GM23248 (cell line): Measurements from ENCODE around the gene SLC35F2. TPM values are rescaled to one million over a fixed set of nuclear protein-coding genes. Genes with fewer than 3 reads are reported as not detected.

Source experiments
- DNase-seq: peaks from one replicate; pipeline ENCODE4 v3.0.0-alpha.2; 2015
- H2AFZ ChIP-seq: fragments of 200-600 bp; sonication (generic); 2 replicates; pipeline ENCODE4 v1.6.1; 2016; ENCODE audit warnings: antibody characterized with exemption
- H3F3A ChIP-seq: fragments of 200-600 bp; sonication (generic); 2 replicates; pipeline ENCODE4 v1.6.1; 2016; ENCODE audit warnings: mild to moderate bottlenecking, antibody characterized with exemption, mixed run types; ENCODE audit not compliant: insufficient read depth
- H3K27ac ChIP-seq: fragments of 200-600 bp; sonication (generic); 2 replicates; pipeline ENCODE4 v1.5.1; 2016; ENCODE audit warnings: mild to moderate bottlenecking
- H3K27me3 ChIP-seq: fragments of 200-600 bp; sonication (generic); replicated peaks from 2 replicates; pipeline ENCODE4 v1.6.1; 2016; ENCODE audit warnings: mild to moderate bottlenecking; ENCODE audit not compliant: insufficient read depth
- H3K36me3 ChIP-seq: fragments of 200-600 bp; sonication (generic); 2 replicates; pipeline ENCODE4 v1.6.1; 2016; ENCODE audit warnings: low read depth, mild to moderate bottlenecking
- H3K4me1 ChIP-seq: fragments of 200-600 bp; sonication (generic); 2 replicates; pipeline ENCODE4 v1.6.1; 2016; ENCODE audit warnings: mild to moderate bottlenecking; ENCODE audit not compliant: insufficient read depth
- H3K4me2 ChIP-seq: fragments of 200-600 bp; sonication (generic); one replicate; pipeline ENCODE4 v1.6.1; 2016; ENCODE audit warnings: mild to moderate bottlenecking; ENCODE audit not compliant: unreplicated experiment
- H3K4me3 ChIP-seq: fragments of 200-600 bp; sonication (generic); 2 replicates; pipeline ENCODE4 v1.5.1; 2016; ENCODE audit warnings: mild to moderate bottlenecking
- H3K79me2 ChIP-seq: fragments of 200-600 bp; sonication (generic); 2 replicates; pipeline ENCODE4 v1.6.1; 2016; ENCODE audit warnings: mild to moderate bottlenecking; ENCODE audit not compliant: insufficient read depth
- H3K9ac ChIP-seq: fragments of 200-600 bp; sonication (generic); 2 replicates; pipeline ENCODE4 v1.6.1; 2016; ENCODE audit warnings: mild to moderate bottlenecking
- H3K9me2 ChIP-seq: fragments of 200-600 bp; sonication (generic); 2 replicates; pipeline ENCODE4 v1.6.1; 2016; ENCODE audit warnings: mixed run types, mild to moderate bottlenecking, moderate library complexity; ENCODE audit not compliant: insufficient read depth
- H3K9me3 ChIP-seq: fragments of 200-600 bp; sonication (generic); one replicate; pipeline ENCODE4 v1.6.1; 2017; ENCODE audit warnings: low read depth
- H4K20me1 ChIP-seq: fragments of 200-600 bp; sonication (generic); 2 replicates; pipeline ENCODE4 v1.6.0; 2016; ENCODE audit not compliant: insufficient read depth
- EZH2 ChIP-seq: fragments of 200-600 bp; sonication (generic); IDR thresholded peaks from 2 replicates; pipeline ENCODE4 v1.6.1; 2018; ENCODE audit warnings: antibody characterized with exemption, mild to moderate bottlenecking; ENCODE audit not compliant: insufficient read depth, poor library complexity, severe bottlenecking
- EZH2phosphoT487 ChIP-seq: fragments of 200-600 bp; sonication (generic); IDR thresholded peaks from 2 replicates; pipeline ENCODE4 v1.6.1; 2018; ENCODE audit warnings: antibody characterized with exemption, moderate library complexity, mild to moderate bottlenecking, low read depth; ENCODE audit not compliant: insufficient read depth
- WGBS, 2 experiments: methylation state at CpG; one replicate each; pipeline ENCODE4 v1.1.6; 2015 to 2017; ENCODE audit warnings: low lambda C conversion rate in 2 of 2, low coverage in 1 of 2; ENCODE audit errors: missing lambda C conversion rate in 2 of 2; 5-methylcytosine and 5-hydroxymethylcytosine counted together
- in situ Hi-C: fragments of 300-500 bp; cut with MboI; formaldehyde crosslinking; loops from 2 replicates; pipeline ENCODE4 v1.15.0; 2020
- polyA plus RNA-seq: library from polyadenylated mRNA; unstranded; fragments of >200 nt; fragmentation: Nextera tagmentation; extraction: Ambion mirVana; gene quantifications from 2 replicates; pipeline ENCODE4 v1.2.1, GENCODE V29; 2016
- total RNA-seq: library from RNA; depleted of rRNA; stranded (reverse); fragments of >200 nt; shearing (Covaris generic); gene quantifications from 2 replicates; pipeline ENCODE4 v1.2.3, GENCODE V29; 2014

SLC35F2 gene
- total and polyA plus RNA-seq, 2 experiments from 2014 or later = 12.4 to 12.9 TPM

DNA sequence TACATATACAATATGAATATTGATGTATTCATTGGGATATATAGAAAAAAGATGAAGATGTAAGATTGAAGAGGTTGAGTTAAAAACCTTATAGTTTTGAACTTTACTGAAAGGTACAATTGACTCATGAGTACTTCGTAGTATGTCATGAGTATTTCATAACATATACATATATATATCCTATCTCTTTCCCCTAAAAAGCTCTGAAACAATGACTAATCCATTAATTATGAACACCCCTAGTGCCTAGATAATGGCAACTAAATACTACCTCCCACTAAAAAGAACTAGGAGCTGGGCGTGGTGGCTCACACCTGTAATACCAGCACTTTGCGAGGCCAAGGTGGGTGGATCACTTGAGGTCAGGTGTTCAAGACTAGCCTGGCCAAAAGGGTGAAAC lies 31.5 kb downstream of the SLC35F2 start:
- in situ Hi-C loops = no loop called here
- H3K9me2 ChIP-seq = no peaks in the 10 kb centered on the region
- TF ChIP-seq EZH2 = no peak
- TF ChIP-seq EZH2phosphoT487 = no peak
- H3K4me3 ChIP-seq = no peak overlapping the region
- H2AFZ ChIP-seq = no peak overlapping the region
- no peaks in the 10 kb centered on the region for H3K4me1 ChIP-seq
- no peak overlapping the region for H3K4me2 ChIP-seq
- H3K27me3 ChIP-seq = no peaks in the 10 kb centered on the region
- peaks cover 53% of the 10 kb centered on the region for H3K79me2 ChIP-seq
- no peak overlapping the region for H3K27ac ChIP-seq
- H3K9ac ChIP-seq = no peak overlapping the region
- no peaks in the 10 kb centered on the region for H3K36me3 ChIP-seq
- H4K20me1 ChIP-seq = no peaks in the 10 kb centered on the region
- H3F3A ChIP-seq = no peaks in the 10 kb centered on the region
- 98% methylated on average over 3 of the region's 3 CpGs for WGBS, 2 experiments
- H3K9me3 ChIP-seq = no peaks in the 10 kb centered on the region
- DNase-seq = no peak

DNA sequence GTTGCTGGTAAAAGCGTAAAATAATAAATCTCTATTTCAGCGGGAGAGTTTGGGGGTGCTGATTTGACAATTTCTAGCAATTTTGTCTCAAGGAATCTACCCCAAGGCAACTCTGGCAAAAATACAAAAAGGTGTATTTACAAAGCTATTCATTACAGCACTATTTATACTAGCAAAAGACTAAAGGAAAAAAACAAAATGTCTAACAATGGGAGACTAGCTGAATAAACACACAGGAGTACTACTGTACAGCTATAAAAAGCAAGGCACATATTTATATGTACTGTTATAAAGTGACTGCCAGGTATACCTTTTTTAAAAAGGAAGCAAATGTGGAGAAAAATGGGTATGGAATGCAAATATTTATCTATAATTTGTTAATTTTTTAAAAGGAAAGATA lies 32.7 kb downstream of the SLC35F2 start:
- WGBS, 2 experiments = 97 to 98% methylated on average over 2 of the region's 2 CpGs
- Histone ChIP-seq H3F3A (no peaks in the 10 kb centered on the region), H3K4me1 (0 out of 2 replicates have a peak, but pooled peaks cover 5% of the 10 kb centered on the region), H3K36me3 (no peaks in the 10 kb centered on the region), H3K4me2 (no peak overlapping the region), H3K4me3 (no peak overlapping the region), H3K9ac (no peak overlapping the region), H2AFZ (no peak overlapping the region), H3K9me2 (no peaks in the 10 kb centered on the region), H4K20me1 (no peaks in the 10 kb centered on the region), H3K27ac (no peak overlapping the region), H3K9me3 (no peaks in the 10 kb centered on the region), H3K79me2 (peaks cover 46% of the 10 kb centered on the region), H3K27me3 (no peaks in the 10 kb centered on the region)
- in situ Hi-C loops = no loop called here
- no peak for DNase-seq
- TF ChIP-seq EZH2 (no peak), EZH2phosphoT487 (no peak)

DNA sequence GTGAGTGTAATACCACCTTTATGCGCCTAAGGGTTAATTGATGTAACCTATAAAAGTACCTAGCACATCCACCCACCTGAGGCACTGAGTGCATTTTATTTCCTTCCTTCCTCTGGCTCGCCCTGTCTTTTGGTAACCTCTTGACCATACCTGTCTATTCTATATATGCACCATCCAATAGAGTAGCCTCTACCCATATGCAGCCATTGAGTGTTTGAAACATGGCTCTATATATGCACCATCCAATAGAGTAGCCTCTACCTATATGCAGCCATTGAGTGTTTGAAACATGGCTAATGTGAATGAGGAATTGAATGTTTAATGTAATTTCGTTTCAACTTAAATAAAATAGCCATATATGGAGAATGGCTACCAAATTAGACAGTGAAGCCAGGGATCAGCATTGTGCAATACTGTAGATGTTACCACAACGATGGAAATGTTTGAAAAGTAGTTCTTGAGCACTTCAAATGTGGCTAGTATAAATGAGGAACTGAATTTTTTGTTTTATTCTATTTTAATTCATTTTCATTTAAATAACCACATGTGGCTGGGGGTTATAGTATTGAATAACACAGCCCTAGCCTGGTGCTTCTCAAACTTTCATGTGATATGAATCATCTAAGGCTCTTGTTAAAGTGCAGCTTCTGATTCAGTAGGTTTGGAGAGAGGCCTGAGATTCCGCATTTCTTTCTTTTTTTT lies 33.8 kb downstream of the SLC35F2 start:
- Histone ChIP-seq H3F3A (no peaks in the 10 kb centered on the region), H3K27me3 (no peaks in the 10 kb centered on the region), H3K9me3 (no peaks in the 10 kb centered on the region), H4K20me1 (no peaks in the 10 kb centered on the region), H3K9ac (no peak overlapping the region), H2AFZ (no peak overlapping the region), H3K4me1 (0 out of 2 replicates have a peak, but pooled peaks cover 6% of the 10 kb centered on the region), H3K9me2 (no peaks in the 10 kb centered on the region), H3K4me2 (no peak overlapping the region), H3K4me3 (no peak overlapping the region), H3K36me3 (no peaks in the 10 kb centered on the region), H3K79me2 (peaks cover 44% of the 10 kb centered on the region), H3K27ac (no peak overlapping the region)
- WGBS, 2 experiments = 96 to 97% methylated on average over 5 of the region's 5 CpGs
- in situ Hi-C loops = no loop called here
- no peak for TF ChIP-seq EZH2phosphoT487
- no peak for TF ChIP-seq EZH2
- peak; percentile 22 for DNase-seq

DNA sequence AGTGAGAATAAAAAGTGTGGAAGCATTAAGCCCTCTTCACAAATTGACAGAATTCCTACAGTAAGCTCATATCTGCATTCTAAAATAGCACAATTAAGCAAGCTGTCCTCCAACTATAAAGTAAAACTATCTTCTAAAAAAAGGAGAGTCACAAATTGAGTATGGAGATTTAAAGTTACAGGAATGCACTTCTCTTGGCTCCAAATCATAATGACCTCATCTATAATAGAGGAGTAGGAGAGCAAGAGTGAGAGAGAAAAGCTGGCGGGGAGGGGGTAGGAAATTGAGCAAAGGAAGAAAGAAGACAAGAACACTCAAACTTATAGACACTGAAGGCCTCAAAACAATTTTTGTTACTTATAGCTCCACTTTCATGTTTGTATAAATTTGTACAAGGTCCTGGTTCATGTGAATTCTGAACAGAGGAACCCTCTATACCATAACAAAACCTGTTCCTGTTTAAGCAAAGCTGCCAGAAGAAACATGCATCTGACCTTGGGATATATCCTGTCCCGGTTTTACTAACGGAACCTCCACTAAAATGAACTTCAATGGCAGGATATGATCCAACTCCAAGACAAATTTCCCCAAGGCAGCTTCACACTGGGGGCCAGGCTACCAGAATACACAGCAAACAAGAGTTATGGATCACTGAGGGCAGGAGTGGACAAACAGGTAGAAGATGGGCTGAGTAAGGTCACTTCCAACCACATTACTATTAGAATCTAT lies 37.2 kb downstream of the SLC35F2 start:
- in situ Hi-C loops = no loop called here
- Histone ChIP-seq H3K9me2 (no peaks in the 10 kb centered on the region), H3K9ac (no peak overlapping the region), H3K4me2 (no peak overlapping the region), H2AFZ (no peak overlapping the region), H3K4me3 (no peak overlapping the region), H3F3A (no peaks in the 10 kb centered on the region), H3K4me1 (0 out of 2 replicates have a peak, but pooled peaks cover 6% of the 10 kb centered on the region), H3K27me3 (no peaks in the 10 kb centered on the region), H3K79me2 (peaks cover 53% of the 10 kb centered on the region), H4K20me1 (no peaks in the 10 kb centered on the region), H3K27ac (no peak overlapping the region), H3K36me3 (no peaks in the 10 kb centered on the region), H3K9me3 (no peaks in the 10 kb centered on the region)
- no peak for TF ChIP-seq EZH2
- no peak for TF ChIP-seq EZH2phosphoT487
- peak; percentile 49 for DNase-seq
- 64 to 74% methylated on average over 3 of the region's 3 CpGs for WGBS, 2 experiments
